Heart left ventricle (tissue), 13 donors: Measurements from ENCODE around the gene LRPAP1.

Experiments
- POLR2A ChIP-seq, 2 donors: fragments of 450-650 bp; IDR thresholded peaks; one replicate each; pipeline ENCODE4 v1.6.1; 2017; ENCODE audit warnings: antibody characterized with exemption in 2 of 2, mild to moderate bottlenecking in 2 of 2, moderate library complexity in 2 of 2
- TF ChIP-seq, protein P1 (sequence below), 12 donors: fragments of 200-600 bp; sonication (generic) in 4 of 12; IDR thresholded peaks; one replicate each; pipeline versions ENCODE4 v1.5.0 to v1.8.0; 2018 to 2022; ENCODE audit warnings: antibody characterized with exemption in 12 of 12, mild to moderate bottlenecking in 5 of 12
- donor health status: ischemic (EF 13 %, LVEDD 7.1; RV severe dilation, severe dysfunction).
- donor health status: DM: no; HTN: yes; CAD: no.
- donor health status: DM: no; HTN: no; CAD: no.
- donor health status: ischemic (EF 25% LVEDD 6.9; RV normal size, moderate dysfunction).
- donor health status: ischemic (EF 25% LVEDD 5.7; RV mildly dilated, moderate dysfunction).
- donor health status: ischemic (EF 35%, LVEDD 5.7; RV mildly dilated, moderate dysfunction).
- donor health status: nonischemic (EF 11% LVEDD 7.7; RV severe dilation, severe dysfunction).
- donor health status: DM: yes; HTN: yes; CAD: no.
- donor health status: PGD.
- donor health status: ischemic (EF 29% LVEDD 5.4; RV normal size, mild dysfunction).
- donor health status: nonischemic (EF 23%, LVEDD 6.1; RV moderate dilation, normal function).

DNA sequence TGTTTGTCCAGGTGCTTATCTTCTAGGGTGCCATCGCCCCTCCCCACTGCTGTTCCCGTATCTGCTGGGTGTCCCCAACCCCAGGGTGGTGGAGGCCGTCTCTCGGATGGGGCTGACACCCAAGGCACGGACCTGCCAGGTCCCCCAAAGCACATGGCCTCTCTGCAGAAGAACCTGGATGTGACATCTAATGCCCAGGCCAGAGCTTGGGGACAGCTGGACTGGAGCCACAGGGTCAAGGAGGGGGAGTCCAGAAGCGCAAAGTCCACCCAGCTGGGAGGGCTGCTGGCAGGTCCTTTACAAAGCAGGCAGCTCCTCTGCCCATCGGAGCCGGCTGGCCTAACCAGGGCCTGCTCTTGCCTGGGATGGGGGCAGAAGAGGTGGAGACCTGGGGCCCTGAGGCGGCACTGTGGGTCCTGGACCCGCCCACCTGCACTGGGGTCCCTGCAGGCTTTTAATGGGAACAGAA lies 69.9 kb downstream of the LRPAP1 start:
- TF ChIP-seq POLR2A (IDR thresholded peaks at IDR 0.05) = no peak
- TF ChIP-seq, protein P1, sequence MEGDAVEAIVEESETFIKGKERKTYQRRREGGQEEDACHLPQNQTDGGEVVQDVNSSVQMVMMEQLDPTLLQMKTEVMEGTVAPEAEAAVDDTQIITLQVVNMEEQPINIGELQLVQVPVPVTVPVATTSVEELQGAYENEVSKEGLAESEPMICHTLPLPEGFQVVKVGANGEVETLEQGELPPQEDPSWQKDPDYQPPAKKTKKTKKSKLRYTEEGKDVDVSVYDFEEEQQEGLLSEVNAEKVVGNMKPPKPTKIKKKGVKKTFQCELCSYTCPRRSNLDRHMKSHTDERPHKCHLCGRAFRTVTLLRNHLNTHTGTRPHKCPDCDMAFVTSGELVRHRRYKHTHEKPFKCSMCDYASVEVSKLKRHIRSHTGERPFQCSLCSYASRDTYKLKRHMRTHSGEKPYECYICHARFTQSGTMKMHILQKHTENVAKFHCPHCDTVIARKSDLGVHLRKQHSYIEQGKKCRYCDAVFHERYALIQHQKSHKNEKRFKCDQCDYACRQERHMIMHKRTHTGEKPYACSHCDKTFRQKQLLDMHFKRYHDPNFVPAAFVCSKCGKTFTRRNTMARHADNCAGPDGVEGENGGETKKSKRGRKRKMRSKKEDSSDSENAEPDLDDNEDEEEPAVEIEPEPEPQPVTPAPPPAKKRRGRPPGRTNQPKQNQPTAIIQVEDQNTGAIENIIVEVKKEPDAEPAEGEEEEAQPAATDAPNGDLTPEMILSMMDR (IDR thresholded peaks at IDR 0.05) = no peak
